Mucosa of rectum (tissue), 2 donors: ENCODE measurements around the gene NOS1.
"Not testable (repeated sequence)": the region's sequence is repeated elsewhere in the genome, so short reads cannot be mapped to it uniquely, and the experiment has no call there.

Experiments
- H3K27ac ChIP-seq, 2 donors: one replicate each; pipeline ENCODE4 v1.7.0; 2013; ENCODE audit warnings: inconsistent platforms in 2 of 2, low read depth in 2 of 2, low read length in 2 of 2
- H3K27me3 ChIP-seq, 2 donors: one replicate each; pipeline ENCODE4 v1.7.0; 2013; ENCODE audit warnings: low read length in 2 of 2; ENCODE audit not compliant: control insufficient read depth in 2 of 2, insufficient read depth in 2 of 2
- H3K36me3 ChIP-seq, 2 donors: one replicate each; pipeline ENCODE4 v1.7.0; 2013; ENCODE audit warnings: low read length in 2 of 2; ENCODE audit not compliant: control insufficient read depth in 2 of 2, insufficient read depth in 2 of 2
- H3K4me1 ChIP-seq, 2 donors: one replicate each; pipeline ENCODE4 v1.7.0; 2013; ENCODE audit warnings: low read length in 2 of 2, mild to moderate bottlenecking in 1 of 2; ENCODE audit not compliant: control insufficient read depth in 2 of 2, insufficient read depth in 2 of 2
- H3K4me3 ChIP-seq, 2 donors: one replicate each; pipeline ENCODE4 v1.7.0; 2013; ENCODE audit warnings: low read length in 2 of 2
- H3K9ac ChIP-seq, 2 donors: one replicate each; pipeline ENCODE4 v1.7.0; 2013; ENCODE audit warnings: low read length in 2 of 2, low read depth in 1 of 2, mild to moderate bottlenecking in 1 of 2
- H3K9me3 ChIP-seq, 2 donors: one replicate each; pipeline ENCODE4 v1.7.0; 2013; ENCODE audit warnings: low read length in 2 of 2; ENCODE audit not compliant: control insufficient read depth in 2 of 2
- donor health status: healthy.
- donor health status: Normal muscosa, but diverticular disease.

The NOS1 gene

GRCh38 chr12:117361347-117361751 is at the start of gene NOS1:
Gene NOS1, minus strand, starts transcription at chr12:117361626. Its CDS starts 30,557 bp downstream, at chr12:117331069.
- no peaks in the 10 kb centered on the region for H3K9me3 ChIP-seq
- no peaks in the 10 kb centered on the region for H3K4me1 ChIP-seq
- H3K27me3 ChIP-seq, result peaks cover 26 to 40% of the 10 kb centered on the region in 2 donors
- no peak within 1 kb of the TSS for H3K27ac ChIP-seq
- H3K36me3 ChIP-seq, result no peaks in the 10 kb centered on the region
- H3K9ac ChIP-seq, result no peak within 1 kb of the TSS
- no peak within 1 kb of the TSS for H3K4me3 ChIP-seq

GRCh38 chr12:117409286-117409685 is 47.9 kb upstream of the NOS1 start:
- Histone ChIP-seq H3K4me3 (no peak overlapping the region), H3K27ac (no peak overlapping the region), H3K9ac (no peak overlapping the region), H3K4me1 (no peaks in the 10 kb centered on the region), H3K36me3 (no peaks in the 10 kb centered on the region), H3K27me3 (peaks cover 0 to 2% of the 10 kb centered on the region in 2 donors), H3K9me3 (no peaks in the 10 kb centered on the region)

GRCh38 chr12:117408161-117408791 is 46.9 kb upstream of the NOS1 start:
- no peak overlapping the region for H3K27ac ChIP-seq
- H3K36me3 ChIP-seq, result no peaks in the 10 kb centered on the region
- H3K9ac ChIP-seq, result no peak overlapping the region
- no peaks in the 10 kb centered on the region for H3K4me1 ChIP-seq
- H3K4me3 ChIP-seq, result no peak overlapping the region
- peaks cover 0 to 2% of the 10 kb centered on the region in 2 donors for H3K27me3 ChIP-seq
- H3K9me3 ChIP-seq, result no peaks in the 10 kb centered on the region

DNA sequence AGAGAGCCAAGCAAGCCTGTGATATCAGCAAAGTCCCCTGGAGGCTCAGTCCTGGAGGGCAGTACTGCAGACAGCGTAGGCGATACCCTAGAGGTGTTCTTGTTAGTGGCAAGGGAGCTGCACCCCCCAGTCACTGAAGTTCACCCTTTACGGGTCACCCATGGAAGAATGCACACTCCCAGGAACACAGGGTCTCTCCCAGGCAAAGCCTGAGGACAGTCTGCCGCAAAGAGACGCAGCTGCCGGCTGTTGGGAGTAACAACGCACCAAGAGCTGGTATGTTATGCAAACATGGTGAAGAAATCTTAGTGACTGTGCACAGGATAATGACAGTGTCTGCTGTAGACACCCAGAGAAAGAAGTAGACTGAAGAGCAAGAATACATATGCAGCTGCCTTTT is 43.5 kb upstream of the NOS1 start:
- Histone ChIP-seq H3K27me3 (peaks cover 0 to 2% of the 10 kb centered on the region in 2 donors), H3K4me3 (no peak overlapping the region), H3K27ac (no peak overlapping the region), H3K9me3 (no peaks in the 10 kb centered on the region), H3K4me1 (no peaks in the 10 kb centered on the region), H3K36me3 (no peaks in the 10 kb centered on the region), H3K9ac (no peak overlapping the region)

DNA sequence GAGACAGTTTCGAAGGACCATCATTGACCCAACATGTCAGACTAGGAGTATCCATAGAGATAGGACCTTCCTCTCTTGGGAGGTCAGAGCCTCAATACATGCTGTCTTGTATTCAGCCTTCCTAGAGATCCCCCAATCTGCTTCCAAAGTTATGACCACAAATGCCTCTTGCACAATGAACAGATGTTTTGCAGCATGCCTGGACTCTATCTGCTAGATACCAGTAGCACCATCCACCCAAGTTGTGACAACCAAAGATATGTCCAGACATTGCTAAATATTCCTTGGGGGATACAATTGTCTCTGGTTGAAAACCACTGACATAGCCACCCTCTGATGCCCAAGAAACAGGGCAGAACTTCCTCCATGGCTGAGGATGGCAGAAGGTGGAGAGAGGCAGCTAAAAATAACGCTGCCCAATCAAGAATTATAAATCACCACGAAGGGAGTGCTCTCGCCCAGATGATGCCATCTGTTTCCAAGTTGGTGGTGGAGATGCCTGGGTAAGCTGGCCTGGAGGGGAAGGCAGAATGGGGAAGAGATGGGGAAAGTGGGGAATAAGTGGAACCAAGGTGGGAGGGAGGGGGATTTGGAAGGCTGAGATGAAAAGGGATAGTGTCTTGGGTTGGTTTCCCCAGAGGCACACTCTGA is 42.9 kb upstream of the NOS1 start:
- no peak overlapping the region for H3K27ac ChIP-seq
- H3K4me3 ChIP-seq, result no peak overlapping the region
- H3K4me1 ChIP-seq, result no peaks in the 10 kb centered on the region
- H3K36me3 ChIP-seq, result no peaks in the 10 kb centered on the region
- H3K9me3 ChIP-seq, result no peaks in the 10 kb centered on the region
- no peak overlapping the region for H3K9ac ChIP-seq
- H3K27me3 ChIP-seq, result peaks cover 0 to 2% of the 10 kb centered on the region in 2 donors

DNA sequence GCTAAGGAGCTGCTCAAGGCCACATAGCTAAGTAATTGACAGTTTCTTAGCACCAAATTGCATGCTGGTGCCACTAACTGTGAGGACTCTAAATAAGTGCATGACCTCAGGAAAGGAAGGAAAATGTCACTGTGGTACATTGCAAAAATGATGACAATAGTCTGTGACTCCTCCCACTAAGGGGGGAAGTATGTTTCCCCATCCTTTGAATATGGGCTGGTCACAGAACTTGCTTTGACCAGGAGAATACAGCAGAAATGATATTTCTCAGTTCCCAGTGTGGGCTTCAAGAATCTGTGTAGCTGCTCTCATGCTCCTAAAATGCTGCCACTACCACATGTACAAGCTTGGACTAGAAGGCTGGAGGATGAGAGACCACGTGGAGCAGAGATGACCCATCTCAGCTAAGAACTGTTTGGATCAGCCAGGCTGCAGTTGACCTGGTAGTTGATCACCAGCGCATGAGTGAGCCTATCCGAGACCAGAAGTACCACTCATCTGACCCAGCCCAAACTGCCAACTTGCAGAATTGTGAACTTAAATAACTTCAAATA is 42.2 kb upstream of the NOS1 start:
- Histone ChIP-seq H3K4me1 (no peaks in the 10 kb centered on the region), H3K9ac (no peak overlapping the region), H3K27ac (no peak overlapping the region), H3K4me3 (no peak overlapping the region), H3K36me3 (no peaks in the 10 kb centered on the region), H3K27me3 (peaks cover 0 to 2% of the 10 kb centered on the region in 2 donors), H3K9me3 (no peaks in the 10 kb centered on the region)

DNA sequence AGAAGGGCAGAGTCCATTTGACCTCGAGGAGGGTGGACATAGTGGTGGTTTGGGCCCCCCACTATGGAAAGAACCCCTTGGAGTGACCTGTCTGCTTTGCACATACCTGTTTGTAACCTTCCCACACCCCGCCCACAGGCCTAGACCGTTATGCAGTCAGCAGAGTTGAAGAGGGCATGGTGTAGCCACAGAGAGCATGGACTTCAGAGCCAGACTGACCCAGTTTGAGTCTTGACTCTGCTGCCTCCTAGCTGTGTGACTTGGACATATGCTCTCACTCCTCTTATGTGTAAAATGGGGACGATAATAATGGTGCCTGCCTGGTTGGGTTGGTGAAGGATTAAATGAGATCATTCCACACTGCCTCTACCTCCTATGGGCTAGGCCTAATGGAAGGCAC is 40.9 kb upstream of the NOS1 start:
- Histone ChIP-seq H3K4me3 (no peak overlapping the region), H3K27me3 (peaks cover 0 to 2% of the 10 kb centered on the region in 2 donors), H3K4me1 (no peaks in the 10 kb centered on the region), H3K36me3 (no peaks in the 10 kb centered on the region), H3K9me3 (no peaks in the 10 kb centered on the region), H3K27ac (no peak overlapping the region), H3K9ac (no peak overlapping the region)

- Histone ChIP-seq H3K27me3 (peaks cover 0 to 2% of the 10 kb centered on the region in 2 donors), H3K4me1 (no peaks in the 10 kb centered on the region), H3K9me3 (no peaks in the 10 kb centered on the region), H3K4me3 (no peak overlapping the region), H3K9ac (no peak overlapping the region), H3K36me3 (no peaks in the 10 kb centered on the region), H3K27ac (no peak overlapping the region)
Observed at GRCh38 chr12:117400912-117401311, 39.5 kb upstream of the NOS1 start.

- H3K9ac ChIP-seq, H3K9me3 ChIP-seq, H3K4me1 ChIP-seq, H3K27ac ChIP-seq, H3K36me3 ChIP-seq, H3K4me3 ChIP-seq, H3K27me3 ChIP-seq: not testable (repeated sequence)
Observed at GRCh38 chr12:117398482-117398881, 37.1 kb upstream of the NOS1 start.

- Histone ChIP-seq H3K9me3 (no peaks in the 10 kb centered on the region), H3K27ac (no peak overlapping the region), H3K9ac (no peak overlapping the region)
Observed at GRCh38 chr12:117395766-117396165, 34.3 kb upstream of the NOS1 start.

More at GRCh38 chr12:117395766-117396165, 34.3 kb upstream of the NOS1 start:
- no peaks in the 10 kb centered on the region for H3K27me3 ChIP-seq
- H3K36me3 ChIP-seq, result no peaks in the 10 kb centered on the region
- H3K4me1 ChIP-seq, result no peaks in the 10 kb centered on the region
- no peak overlapping the region for H3K4me3 ChIP-seq
